WTC11 (cell line): Measurements from ENCODE around the gene CACNG5. TPM values are rescaled to one million over a fixed set of nuclear protein-coding genes. Genes with fewer than 3 reads are reported as not detected.

Experiments
- ATAC-seq: fragments of 200-7000 bp; cut with Tn5 transposase; 2 replicates; pipeline ENCODE4 v1.10.0; 2021; ENCODE audit warnings: mild to moderate bottlenecking, moderate library complexity
- CTCF ChIA-PET: fragments of 300-600 bp; sonication (Branson Sonifier 250); formaldehyde crosslinking; loops from one replicate; lab custom pipeline; 2021; ENCODE audit warnings: antibody characterized with exemption; lab: Charles Lee
- POLR2A ChIA-PET: fragments of 350-600 bp; sonication (Branson Sonifier 250); formaldehyde crosslinking; loops from one replicate; lab custom pipeline; 2021; ENCODE audit warnings: antibody characterized with exemption; lab: Charles Lee
- DNase-seq: peaks from one replicate; pipeline ENCODE4 v3.0.0; 2021; ENCODE audit warnings: low spot score
- H3K27ac Mint-ChIP-seq: 2 replicates; pipeline ENCODE4 v1.8.0; 2021; ENCODE audit warnings: mixed read lengths
- H3K27me3 Mint-ChIP-seq: 2 replicates; pipeline ENCODE4 v1.8.0; 2021; ENCODE audit warnings: low read depth, mild to moderate bottlenecking, moderate library complexity, mixed read lengths
- H3K36me3 Mint-ChIP-seq: 2 replicates; pipeline ENCODE4 v1.8.0; 2021; ENCODE audit warnings: mixed read lengths
- H3K4me1 Mint-ChIP-seq: 2 replicates; pipeline ENCODE4 v1.8.0; 2022; ENCODE audit warnings: mixed read lengths
- H3K4me3 Mint-ChIP-seq: 2 replicates; pipeline ENCODE4 v1.8.0; 2021; ENCODE audit warnings: mild to moderate bottlenecking, moderate library complexity, mixed read lengths
- H3K9me3 Mint-ChIP-seq: 2 replicates; pipeline ENCODE4 v1.8.0; 2021; ENCODE audit warnings: mixed read lengths
- ARID4B ChIP-seq: sonication (generic); formaldehyde crosslinking; IDR thresholded peaks from 2 replicates; pipeline ENCODE4 v1.8.0; 2023; ENCODE audit warnings: missing genetic modification reagents, mild to moderate bottlenecking, borderline replicate concordance
- ELF4 ChIP-seq: sonication (generic); formaldehyde crosslinking; IDR thresholded peaks from 2 replicates; pipeline ENCODE4 v1.8.1; 2022; ENCODE audit warnings: low read depth, mild to moderate bottlenecking, moderate library complexity, missing genetic modification reagents
- ERG ChIP-seq: fragments of 250-450 bp; sonication (Bioruptor Pico); IDR thresholded peaks from 2 replicates; pipeline ENCODE4 v1.8.0; 2021; ENCODE audit warnings: mild to moderate bottlenecking
- ESRRA ChIP-seq: sonication (generic); formaldehyde crosslinking; IDR thresholded peaks from 2 replicates; pipeline ENCODE4 v1.8.1; 2022; ENCODE audit warnings: mild to moderate bottlenecking, missing genetic modification reagents, borderline replicate concordance
- FOXK1 ChIP-seq: sonication (generic); formaldehyde crosslinking; IDR thresholded peaks from 2 replicates; pipeline ENCODE4 v1.8.0; 2022; ENCODE audit warnings: mild to moderate bottlenecking, moderate library complexity, missing genetic modification reagents
- FOXP1 ChIP-seq: sonication (generic); formaldehyde crosslinking; IDR thresholded peaks from 2 replicates; pipeline ENCODE4 v1.8.0; 2022; ENCODE audit warnings: missing genetic modification reagents, mild to moderate bottlenecking, moderate library complexity, borderline replicate concordance
- HMGXB4 ChIP-seq: sonication (generic); formaldehyde crosslinking; IDR thresholded peaks from 2 replicates; pipeline ENCODE4 v1.8.1; 2023; ENCODE audit warnings: mild to moderate bottlenecking, moderate library complexity, missing genetic modification reagents
- JUN ChIP-seq: sonication (generic); formaldehyde crosslinking; IDR thresholded peaks from 2 replicates; pipeline ENCODE4 v1.8.0; 2023; ENCODE audit warnings: mild to moderate bottlenecking, missing genetic modification reagents
- SMAD4 ChIP-seq: sonication (generic); formaldehyde crosslinking; IDR thresholded peaks from 2 replicates; pipeline ENCODE4 v1.8.0; 2022; ENCODE audit warnings: mild to moderate bottlenecking, missing genetic modification reagents
- SP1 ChIP-seq: sonication (generic); formaldehyde crosslinking; conservative IDR thresholded peaks from 2 replicates; pipeline ENCODE4 v1.8.1; 2022; ENCODE audit warnings: missing genetic modification reagents
- TP53 ChIP-seq: sonication (generic); formaldehyde crosslinking; IDR thresholded peaks from 2 replicates; pipeline ENCODE4 v1.8.1; 2023; ENCODE audit warnings: mild to moderate bottlenecking, missing genetic modification reagents
- ZNF416 ChIP-seq: fragments of 250-450 bp; sonication (Bioruptor Pico); IDR thresholded peaks from 2 replicates; pipeline ENCODE4 v1.9.0; 2021; ENCODE audit warnings: mild to moderate bottlenecking, inconsistent platforms
- total RNA-seq: library from RNA; stranded (reverse); gene quantifications from 3 replicates; pipeline ENCODE4 v1.2.3, GENCODE V29; 2021
- TF ChIP-seq, protein P1 (sequence below): sonication (generic); formaldehyde crosslinking; IDR thresholded peaks from 2 replicates; pipeline ENCODE4 v1.8.1; 2023; ENCODE audit warnings: mild to moderate bottlenecking, missing genetic modification reagents, moderate library complexity

The CACNG5 gene
- total RNA-seq, 1 experiment from 2014 or later, result 1.9 TPM

GRCh38 chr17:66799849-66800537 is 34.9 kb upstream of the CACNG5 start:
- no peak for ATAC-seq
- CTCF ChIA-PET, result interaction anchor here (0.9 to 1.4 kb wide), 7 partner anchors 10 to 72 kb away, joined by 3 to 10 read pairs (median 6); no protein-coding TSS in a partner anchor

More at GRCh38 chr17:66799849-66800537, 34.9 kb upstream of the CACNG5 start:
- H3K36me3 Mint-ChIP-seq, result peaks cover 12% of the 10 kb centered on the region; the same call in 1 of the 2 replicates
- no peak overlapping the region for H3K27ac Mint-ChIP-seq
- H3K9me3 Mint-ChIP-seq, result peaks cover 7% of the 10 kb centered on the region; the same call in 1 of the 2 replicates
- DNase-seq, result no peak
- TF ChIP-seq SP1 (CRISPR knock-in tag) (no peak), SMAD4 (CRISPR knock-in tag) (no peak), ESRRA (no peak), ELF4 (CRISPR knock-in tag) (no peak), TP53 (CRISPR knock-in tag) (no peak), ERG (CRISPR knock-in tag) (no peak), ARID4B (CRISPR knock-in tag) (no peak), HMGXB4 (CRISPR knock-in tag) (no peak), FOXP1 (CRISPR knock-in tag) (no peak), JUN (CRISPR knock-in tag) (no peak), ZNF416 (no peak), FOXK1 (no peak)
- TF ChIP-seq, protein P1, sequence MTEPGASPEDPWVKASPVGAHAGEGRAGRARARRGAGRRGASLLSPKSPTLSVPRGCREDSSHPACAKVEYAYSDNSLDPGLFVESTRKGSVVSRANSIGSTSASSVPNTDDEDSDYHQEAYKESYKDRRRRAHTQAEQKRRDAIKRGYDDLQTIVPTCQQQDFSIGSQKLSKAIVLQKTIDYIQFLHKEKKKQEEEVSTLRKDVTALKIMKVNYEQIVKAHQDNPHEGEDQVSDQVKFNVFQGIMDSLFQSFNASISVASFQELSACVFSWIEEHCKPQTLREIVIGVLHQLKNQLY, result no peak
- TF ChIP-seq, all 79 proteins: peak for 0
- POLR2A ChIA-PET, result no interaction called here
- Mint-ChIP-seq H3K27me3 (no peaks in the 10 kb centered on the region; the same call in 1 of the 2 replicates), H3K4me3 (no peak overlapping the region), H3K4me1 (peaks cover 28% of the 10 kb centered on the region)
